ENCODE results near the gene DNAH14.
"Not testable (repeated sequence)": the region's sequence is repeated elsewhere in the genome, so short reads cannot be mapped to it uniquely, and the experiment has no call there.

The DNAH14 gene

DNA sequence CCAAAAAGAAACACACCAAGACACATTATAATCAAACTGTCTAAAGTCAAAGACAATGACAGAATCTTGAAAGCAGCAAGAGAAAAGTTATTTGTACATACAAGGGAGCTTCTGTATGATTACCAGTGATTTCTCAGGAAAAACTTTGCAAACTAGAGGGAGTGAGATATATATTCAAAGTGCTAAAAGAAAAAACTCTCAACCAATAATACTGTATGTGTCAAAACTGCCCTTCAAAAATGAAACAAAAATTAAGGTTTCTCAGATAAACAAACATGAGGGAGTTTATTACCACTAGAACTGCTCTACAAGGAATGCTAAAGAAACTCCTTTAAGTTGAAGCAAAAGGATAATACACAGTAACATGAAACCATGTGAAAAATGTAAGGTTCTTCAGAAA is 418.9 kb downstream of the DNAH14 start:
- no peak for DNase-seq (ENCODE audit: low read depth)

DNA sequence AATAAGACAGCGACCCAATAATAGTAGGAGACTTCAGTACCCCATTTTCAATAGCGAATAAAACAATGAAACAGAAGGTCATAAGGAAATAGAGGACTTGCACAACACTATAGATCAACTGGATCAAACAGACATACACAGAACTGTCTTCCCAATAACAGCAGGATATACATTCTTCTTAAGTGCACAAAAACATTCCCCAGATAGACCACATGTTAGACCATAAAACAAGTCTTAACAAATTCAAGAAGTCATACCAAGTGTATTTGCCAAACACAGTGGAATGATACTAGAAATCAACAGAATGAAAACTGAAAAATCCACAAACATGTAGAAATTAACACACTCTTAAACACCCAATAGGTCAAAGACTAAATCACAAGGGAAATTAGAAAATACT is 420.4 kb downstream of the DNAH14 start:
- no peak for DNase-seq (ENCODE audit: low read depth)

DNA sequence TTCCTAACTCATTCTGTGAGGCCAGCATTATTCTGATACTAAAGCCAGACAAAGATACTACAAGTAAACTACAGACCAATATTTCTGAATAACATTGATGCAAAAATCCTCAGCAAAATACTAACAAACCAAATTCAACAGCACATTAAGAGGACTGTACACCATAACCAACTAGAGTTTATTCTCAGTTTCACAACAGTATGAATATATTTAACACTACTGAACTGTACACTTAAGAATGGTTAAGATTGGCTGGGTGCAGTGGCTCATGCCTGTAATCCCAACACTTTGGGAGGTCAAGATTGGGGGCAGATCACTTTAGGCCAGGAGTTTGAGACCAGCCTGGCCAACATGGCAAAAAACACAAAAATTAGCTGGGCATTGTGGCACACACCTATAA is 421.4 kb downstream of the DNAH14 start:
- no peak for DNase-seq (ENCODE audit: low read depth)

DNA sequence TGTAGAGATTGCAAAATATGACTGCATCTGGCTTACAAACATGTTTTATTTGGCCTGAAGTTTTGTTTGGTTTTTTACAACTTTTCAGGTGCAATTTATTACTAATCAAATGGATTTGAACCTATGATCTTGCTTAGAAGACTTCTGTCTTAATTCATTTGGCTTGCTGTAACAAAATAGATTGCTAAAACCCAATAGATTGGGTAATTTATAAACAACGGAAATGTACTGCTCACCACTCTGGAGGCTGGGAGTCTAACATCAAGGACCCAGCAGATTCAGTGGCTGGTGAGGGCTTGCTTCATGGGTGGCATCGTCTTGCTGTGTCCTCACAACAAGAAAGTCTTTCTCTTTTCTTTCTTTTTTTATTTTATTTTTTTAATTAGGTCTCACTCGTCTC is 425.4 kb downstream of the DNAH14 start:
- no peak for DNase-seq (ENCODE audit: low read depth)

DNA sequence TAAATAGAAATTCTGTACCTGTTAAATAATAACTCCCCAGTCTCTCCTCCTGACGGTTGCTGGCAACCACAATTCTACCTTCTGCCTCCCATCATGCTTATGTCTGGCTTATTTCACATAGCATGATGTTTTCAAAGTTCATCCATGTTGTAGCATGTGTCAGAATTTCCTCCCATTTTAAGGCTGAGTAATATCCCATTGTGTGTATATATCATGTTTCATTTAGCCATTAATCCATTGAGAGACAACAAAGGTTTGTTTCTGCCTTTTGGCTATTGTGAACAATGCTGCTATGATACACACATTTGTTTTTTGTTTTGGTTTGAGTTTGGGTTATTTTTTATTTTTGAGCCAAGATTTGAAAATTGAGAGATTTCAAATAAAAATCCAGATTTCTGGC is 426.4 kb downstream of the DNAH14 start:
- DNase-seq (ENCODE audit: low read depth) = no peak

DNA sequence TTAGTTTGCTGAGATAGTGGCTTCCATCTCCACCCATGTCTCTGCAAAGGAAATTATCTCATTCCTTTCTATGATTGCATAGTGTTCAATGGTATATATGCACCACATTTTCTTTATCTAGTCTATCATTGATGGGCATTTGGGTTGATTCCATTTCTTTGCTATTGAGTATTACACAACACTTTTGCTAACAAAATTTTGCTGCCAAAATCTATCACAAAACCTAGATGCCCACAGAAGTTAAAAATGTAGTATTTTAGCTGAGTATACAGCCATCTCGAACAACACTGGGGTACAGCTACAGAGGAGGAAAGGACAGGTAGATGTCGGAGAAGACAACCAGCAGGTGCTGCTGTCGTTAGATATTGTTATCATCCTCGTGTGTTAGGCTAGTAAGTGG is 430.6 kb downstream of the DNAH14 start:
- no peak for DNase-seq (ENCODE audit: low read depth)

DNA sequence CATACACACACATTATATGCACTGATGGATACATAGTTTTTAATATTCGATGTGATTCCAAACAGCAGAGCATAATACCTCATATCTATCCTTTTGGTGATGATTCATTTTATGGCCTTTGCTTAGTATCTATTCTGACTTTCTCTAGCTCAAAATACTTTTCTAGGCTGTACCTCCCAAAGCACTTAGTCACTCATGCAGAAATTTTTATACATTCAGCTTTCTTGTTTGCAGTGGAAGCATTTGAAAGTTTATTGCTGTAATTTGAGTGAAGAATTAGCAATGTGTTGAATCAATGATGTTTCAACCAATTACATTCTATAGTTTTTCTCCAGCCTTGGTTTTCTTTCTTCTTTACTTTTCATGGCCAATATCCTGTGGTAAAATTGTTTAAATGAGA is 431.7 kb downstream of the DNAH14 start:
- peak; percentile 6 for DNase-seq (ENCODE audit: low read depth)

DNA sequence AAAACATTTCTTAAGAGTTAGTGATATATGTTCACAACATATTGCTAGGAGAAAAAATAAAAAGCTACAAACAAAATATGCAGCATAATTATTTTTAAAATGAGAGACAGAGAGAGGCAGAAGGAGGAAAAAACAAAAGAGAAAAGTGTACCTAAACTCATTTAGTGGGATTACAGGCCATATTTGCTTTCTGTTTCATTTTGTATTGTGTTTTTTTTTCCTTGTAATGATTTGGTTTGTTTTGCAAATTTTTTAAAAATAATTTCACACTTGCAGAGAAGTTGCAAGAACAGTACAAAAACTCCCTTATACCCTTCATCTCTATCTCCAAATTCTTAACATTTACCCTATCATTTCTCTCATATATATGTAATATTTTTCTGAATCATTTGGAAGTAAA is 433.3 kb downstream of the DNAH14 start:
- no peak for DNase-seq (ENCODE audit: low read depth)

DNA sequence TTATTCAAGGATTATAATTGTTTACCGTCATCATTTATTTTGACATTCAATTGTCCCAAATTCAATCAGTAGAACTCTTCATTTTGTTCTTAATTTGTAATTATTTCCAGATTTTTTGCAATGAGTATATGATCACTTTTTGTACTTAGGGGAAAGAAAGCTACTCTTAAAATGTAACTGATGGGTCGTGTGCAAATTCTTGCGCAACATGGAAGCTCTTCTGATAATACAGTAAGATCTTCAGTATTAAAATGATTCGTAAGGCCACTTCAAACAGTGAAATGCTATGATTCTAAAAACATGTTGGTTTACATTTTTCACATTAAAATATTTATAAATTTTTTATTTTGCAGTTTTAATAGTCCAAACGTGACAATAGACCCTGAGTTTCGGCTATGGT is 435.0 kb downstream of the DNAH14 start:
- DNase-seq (ENCODE audit: low read depth) = no peak

DNA sequence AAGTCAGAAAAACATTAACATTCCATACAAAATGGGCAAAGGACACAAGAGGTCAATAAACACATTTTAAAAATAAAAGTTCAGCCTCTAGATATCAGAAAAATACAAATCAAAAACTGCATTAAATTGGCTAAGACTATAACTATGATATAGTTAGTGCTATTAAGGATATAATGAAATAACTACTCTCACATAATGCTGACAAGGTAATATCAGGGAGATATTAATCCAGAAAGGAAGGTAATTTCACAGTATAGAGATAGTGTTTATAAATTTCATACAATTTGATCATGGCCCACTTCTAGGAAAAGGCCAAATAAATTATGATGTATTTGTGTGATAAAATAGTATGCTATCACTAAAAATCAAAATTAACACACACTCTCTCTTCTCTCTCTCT is 436.5 kb downstream of the DNAH14 start:
- no peak for DNase-seq (ENCODE audit: low read depth)

DNA sequence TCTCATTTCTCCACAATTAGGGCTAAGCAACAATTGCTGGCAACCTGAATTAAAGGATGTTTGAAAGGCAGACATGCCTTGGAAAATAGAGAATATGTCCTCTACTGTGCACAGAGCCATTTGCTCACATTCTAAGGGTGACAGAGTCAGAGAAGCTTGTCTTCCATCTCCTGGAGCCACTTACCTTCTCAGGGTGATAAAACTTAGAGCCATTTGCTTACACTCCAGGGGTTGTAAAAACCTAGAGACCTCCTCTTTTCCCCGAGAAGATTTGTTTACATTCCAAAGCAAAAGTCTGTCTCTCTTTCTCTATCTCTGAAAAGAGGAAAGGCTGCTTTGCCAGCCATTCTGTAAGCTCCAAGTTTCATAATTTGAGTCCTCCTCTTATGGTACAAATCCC is 437.1 kb downstream of the DNAH14 start:
- no peak for DNase-seq (ENCODE audit: low read depth)

DNA sequence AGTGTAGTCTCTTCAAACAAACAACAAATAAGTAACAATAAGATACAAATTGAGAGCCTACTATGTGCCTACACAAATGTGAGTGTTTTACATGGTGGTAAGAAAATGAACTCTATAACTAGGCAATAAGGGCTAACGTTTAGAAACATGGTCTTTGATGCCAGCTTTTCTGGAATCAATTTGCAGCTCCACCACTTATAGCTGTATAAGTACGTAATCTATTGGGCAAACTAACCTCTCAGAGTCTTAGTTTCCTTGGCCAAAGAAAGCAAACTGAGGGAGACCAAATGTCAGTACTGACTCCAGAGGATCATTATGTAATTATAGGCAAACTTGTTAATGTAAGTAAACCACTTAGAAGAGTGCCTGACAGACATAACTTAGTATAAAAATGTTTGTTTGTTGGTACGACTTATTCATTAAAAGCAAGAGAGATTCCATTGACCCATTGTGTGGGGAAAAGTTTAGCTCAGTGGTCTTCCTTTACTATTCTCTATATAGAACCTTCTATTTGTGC is 438.6 kb downstream of the DNAH14 start:
- no peak for DNase-seq (ENCODE audit: low read depth)

DNA sequence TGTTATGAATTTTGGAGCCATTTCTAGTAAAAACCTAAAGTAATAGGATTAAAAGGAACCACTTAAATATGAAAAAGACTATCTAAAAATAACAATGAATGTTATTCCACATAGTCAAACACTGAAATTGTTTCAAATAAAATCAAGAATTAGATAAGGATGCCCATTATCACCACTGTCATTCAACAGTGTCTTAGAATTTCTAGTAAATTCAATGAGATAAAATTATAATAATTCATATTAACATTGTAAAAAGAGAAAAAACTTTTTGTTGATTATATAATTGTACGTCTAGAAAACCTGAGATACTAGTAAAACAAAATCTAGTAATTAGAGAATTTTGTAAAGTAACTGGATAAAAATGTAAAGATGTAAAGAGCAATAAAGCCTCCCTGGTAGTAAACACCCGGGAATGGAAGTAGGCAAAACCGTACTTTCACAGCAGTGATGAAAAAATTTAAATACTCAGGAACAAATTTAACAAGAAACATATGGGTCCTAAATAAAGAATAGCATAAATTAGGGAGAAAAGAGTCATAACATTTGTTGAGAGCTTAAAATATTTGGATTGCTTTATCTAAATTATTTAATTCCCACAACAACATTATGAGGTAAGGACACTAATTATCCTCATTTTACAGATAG is 442.0 kb downstream of the DNAH14 start:
- no peak for DNase-seq (ENCODE audit: low read depth)

DNA sequence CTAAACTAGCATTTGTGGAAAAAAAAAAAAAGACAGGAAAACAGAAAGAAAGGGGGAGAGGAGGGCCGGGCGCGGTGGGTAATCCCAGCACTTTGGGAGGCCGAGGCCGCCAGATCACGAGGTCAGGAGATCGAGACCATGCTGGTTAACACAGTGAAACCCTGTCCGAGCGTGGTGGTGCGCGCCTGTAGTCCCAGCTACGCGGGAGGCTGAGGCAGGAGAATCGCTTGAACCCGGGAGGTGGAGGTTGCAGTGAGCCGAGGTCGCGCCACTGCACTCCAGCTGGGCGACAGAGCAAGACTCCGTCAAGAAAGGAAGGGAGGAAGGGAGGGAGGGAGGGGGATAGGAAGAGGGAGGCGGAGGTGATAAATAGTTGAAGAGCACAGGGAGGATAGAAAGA is 443.7 kb downstream of the DNAH14 start:
- no peak for DNase-seq (ENCODE audit: low read depth)

DNA sequence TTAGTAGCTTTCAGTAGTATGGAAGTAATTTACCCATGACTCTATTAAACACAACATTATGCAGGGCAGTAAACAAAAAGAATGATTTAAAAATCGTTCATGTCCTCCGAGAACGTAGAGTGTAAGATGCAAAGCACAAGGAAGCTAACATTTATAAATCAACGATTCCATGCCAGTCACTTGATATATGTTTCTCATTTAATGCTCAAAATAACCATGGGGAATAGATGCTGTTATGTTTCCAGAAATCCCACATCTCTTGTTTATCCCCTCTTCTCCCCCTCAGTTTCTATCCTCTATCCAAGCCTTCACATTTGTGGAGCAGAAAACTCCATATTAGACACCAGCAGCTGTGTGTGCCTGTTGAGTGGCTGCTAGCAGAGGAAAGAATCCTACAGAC is 445.5 kb downstream of the DNAH14 start:
- DNase-seq (ENCODE audit: low read depth) = no peak

DNA sequence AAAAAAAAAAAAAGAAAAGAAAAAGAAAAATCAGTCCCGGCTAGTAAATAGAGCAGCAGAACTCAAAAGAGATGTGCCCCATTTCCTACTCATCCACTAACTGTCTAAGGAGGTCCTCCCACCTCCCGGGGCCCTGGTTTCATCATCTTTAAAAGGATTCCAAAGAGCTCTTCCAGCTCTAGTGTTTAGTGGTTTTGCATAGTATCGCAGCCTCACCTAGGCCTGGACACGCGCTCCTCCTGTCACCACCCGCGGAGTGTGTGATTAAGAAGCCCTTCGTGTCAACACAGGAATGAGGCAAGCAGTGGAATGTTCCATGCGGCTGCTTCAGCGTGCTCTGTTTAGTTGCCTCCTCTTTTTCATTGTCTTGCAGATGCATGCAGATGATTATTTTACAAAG is 449.4 kb downstream of the DNAH14 start:
- peak; percentile 35 for DNase-seq (ENCODE audit: low read depth)

DNA sequence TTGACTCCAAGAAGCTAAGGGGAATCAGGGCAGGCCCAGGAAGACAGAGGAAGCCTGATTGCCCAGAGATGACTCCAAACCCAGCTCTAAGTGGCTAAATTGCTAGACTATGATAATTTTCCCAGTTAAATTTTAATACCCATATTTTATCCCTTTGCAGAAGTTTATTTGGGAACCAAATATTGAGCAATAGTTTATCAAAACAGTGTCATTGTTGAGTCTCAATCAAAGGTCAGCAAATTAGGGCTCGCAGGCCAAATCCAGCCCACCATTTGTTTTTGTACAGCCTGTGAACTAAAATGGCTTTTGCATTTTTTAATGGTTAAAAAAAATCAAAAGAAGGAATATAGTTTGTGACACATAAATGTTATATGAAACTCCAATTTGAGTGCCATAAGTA is 451.2 kb downstream of the DNAH14 start:
- no peak for DNase-seq (ENCODE audit: low read depth)

DNA sequence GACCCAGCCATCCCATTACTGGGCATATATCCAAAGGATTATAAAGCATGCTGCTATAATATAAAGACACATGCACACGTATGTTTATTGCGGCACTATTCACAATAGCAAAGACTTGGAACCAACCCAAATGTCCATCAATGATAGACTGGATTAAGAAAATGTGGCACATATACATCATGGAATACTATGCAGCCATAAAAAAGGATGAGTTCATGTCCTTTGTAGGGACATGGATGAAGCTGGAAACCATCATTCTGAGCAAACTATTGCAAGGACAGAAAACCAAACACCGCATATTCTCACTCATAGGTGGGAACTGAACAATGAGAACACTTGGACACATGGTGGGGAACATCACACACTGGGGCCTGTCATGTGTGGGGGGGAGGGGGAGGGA is 457.4 kb downstream of the DNAH14 start:
- not testable (repeated sequence) for DNase-seq (ENCODE audit: low read depth)

DNA sequence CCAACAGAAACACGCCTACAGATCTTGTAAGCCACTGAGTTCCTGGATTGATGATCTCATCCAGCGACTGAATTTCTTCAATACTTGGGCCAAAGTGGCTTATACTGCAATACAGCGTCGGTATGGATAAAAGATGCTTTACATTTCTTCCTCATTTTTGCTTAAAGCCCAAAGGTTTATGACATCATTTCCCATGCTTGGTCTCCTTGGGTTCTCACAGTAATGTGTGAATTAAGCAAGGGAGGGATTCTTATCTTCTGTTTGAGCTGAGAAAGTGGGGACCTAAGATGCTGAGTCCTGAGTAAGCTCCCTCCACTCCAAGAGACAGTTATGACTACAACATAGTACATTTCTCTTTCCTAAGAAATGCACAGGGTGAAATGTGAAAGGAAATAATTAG is 458.9 kb downstream of the DNAH14 start:
- DNase-seq (ENCODE audit: low read depth) = peak; percentile 2

DNA sequence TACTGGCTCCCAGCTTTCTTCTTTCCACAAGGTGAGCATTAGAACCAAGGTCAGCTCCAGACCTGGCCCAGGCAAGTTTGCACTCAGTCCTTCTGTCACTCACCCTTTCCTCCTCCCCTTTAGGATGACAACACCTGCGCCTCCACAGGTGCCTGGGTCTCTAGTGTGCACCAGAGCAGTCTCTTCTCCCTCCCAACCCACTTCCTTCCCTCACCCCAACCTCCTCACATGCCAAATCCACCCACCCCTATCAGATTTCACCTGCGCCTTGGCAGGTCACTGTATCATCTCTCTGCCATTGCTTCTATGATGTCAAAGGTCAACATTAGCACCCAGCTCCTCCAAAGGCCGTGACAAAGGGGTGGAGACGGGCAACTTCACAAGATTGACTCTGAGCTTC is 460.4 kb downstream of the DNAH14 start:
- DNase-seq (ENCODE audit: low read depth) = no peak

DNA sequence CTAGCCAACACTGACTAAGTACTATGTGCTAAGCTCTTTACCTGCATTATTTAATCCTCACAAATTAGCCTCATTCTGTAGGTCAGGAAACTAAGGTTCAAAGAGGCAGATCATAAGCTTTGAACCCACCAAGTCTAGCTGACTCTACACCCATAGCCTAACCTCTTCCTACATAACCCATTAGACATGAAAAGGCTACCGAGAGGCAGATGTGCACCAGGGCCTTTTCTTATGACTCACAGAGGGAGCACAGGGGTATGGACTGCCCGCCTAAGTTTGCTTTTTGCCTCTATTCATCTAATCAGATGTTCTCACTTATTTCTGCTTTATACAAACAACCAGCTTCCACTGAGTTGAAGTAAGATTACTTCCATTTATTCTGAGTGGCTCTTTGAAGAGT is 466.9 kb downstream of the DNAH14 start:
- no peak for DNase-seq (ENCODE audit: low read depth)

DNA sequence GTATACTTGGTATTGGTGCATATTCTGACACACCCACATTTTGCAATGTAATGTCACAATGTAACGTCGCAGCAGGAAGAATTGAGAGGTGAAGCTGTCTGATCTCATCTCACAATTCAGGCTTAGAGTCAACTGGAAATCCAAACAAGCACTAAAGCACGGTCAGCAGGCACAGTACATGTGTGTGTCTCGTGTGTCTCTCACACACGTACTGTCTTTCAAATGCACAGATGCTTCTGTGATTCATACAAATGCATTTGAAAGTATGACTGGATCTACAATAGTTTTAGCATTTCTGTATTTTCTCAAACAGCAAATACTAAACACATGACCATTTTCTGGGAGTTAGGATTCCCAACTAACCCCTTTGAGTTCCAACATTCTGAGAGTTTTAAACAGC is 471.5 kb downstream of the DNAH14 start:
- DNase-seq (ENCODE audit: low read depth) = no peak

DNA sequence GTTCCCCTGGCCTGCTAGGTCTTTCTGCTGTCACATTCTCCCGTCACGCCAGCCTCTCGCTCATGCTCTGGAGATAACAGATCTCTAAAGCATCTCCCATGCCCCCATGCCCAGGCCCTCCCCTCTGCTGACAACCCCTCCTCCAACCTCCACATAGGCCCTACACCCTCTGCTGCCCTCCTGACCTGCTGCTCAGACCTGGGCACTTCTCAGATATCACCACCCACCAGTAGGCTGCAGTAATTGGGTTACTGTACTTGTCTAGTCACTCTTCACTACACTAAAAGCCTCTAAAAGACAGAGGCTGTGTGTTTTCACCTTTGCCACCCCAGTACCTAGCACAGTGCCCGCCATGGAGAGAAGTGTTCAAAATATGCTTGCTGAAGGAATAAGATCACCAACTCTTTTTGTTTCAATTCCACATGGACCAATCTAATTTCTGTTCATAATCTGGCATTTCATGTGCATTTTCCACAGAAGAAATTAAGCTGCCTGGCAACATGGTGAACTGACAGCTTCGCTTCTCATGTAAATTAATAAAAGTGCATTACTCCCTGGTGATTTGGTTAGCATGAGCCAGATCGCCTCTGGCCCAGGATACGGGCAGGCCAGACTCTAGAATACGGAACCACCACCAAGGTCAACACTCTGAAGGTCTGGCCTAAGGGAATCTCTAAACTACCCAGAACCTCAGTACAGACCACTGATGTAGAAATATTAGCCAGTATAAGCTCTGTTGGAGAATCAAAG is 477.7 kb downstream of the DNAH14 start:
- DNase-seq (ENCODE audit: low read depth) = no peak

DNA sequence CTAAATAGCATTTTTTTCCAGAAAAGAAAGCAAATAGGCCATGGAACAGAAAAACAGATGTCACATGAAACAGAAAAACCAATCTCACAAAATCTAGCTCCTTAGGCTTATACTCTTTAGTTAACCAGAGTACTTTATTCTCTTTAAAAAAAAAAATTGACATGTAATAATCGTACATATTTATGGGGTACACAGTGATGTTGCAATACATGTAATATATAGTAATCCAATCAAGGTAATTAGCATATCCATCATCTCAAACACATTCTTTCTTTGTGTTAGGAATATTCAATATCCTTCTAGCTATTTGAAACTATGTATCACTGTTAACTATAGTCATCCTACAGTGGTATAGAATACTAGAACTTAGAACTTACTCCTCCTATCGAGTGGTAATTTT is 478.3 kb downstream of the DNAH14 start:
- no peak for DNase-seq (ENCODE audit: low read depth)

Data from EH (cell line).